HK-2 (cell line): Measurements from ENCODE around the gene STRN.
"Not testable (repeated sequence)": the region's sequence is repeated elsewhere in the genome, so short reads cannot be mapped to it uniquely, and the experiment has no call there.

ENCODE experiments used
- DNase-seq: peaks from one replicate; pipeline ENCODE4 v3.0.0-alpha.2; 2018; ENCODE audit not compliant: unreplicated experiment

Gene STRN

GRCh38 chr2:36966370-36967235, at the start of gene STRN:
TSS of gene STRN (minus strand) at chr2:36966536. CDS start at chr2:36966463, 73 bp downstream.
- peak; percentile 97 for DNase-seq

GRCh38 chr2:37013315-37013641, 46.9 kb upstream of the STRN start:
- no peak for DNase-seq

- no peak for DNase-seq
Measured at GRCh38 chr2:37011130-37011529, 44.8 kb upstream of the STRN start.

GRCh38 chr2:37005118-37005868, 39.0 kb upstream of the STRN start:
- DNase-seq: no peak

GRCh38 chr2:37000988-37001556, 34.7 kb upstream of the STRN start:
- DNase-seq: no peak

- no peak for DNase-seq
Measured at GRCh38 chr2:37000318-37000717, 34.0 kb upstream of the STRN start.

- not testable (repeated sequence) for DNase-seq
Measured at GRCh38 chr2:36999416-36999815, 33.1 kb upstream of the STRN start.

- DNase-seq: no peak
Measured at GRCh38 chr2:36993841-36994620, 27.7 kb upstream of the STRN start.

- DNase-seq: no peak
Measured at GRCh38 chr2:36988008-36988407, 21.7 kb upstream of the STRN start.

- DNase-seq: no peak
Measured at GRCh38 chr2:36982467-36982866, 16.1 kb upstream of the STRN start.

- DNase-seq: no peak
Measured at GRCh38 chr2:36981911-36982310, 15.6 kb upstream of the STRN start.

- not testable (repeated sequence) for DNase-seq
Measured at GRCh38 chr2:36979007-36979406, 12.7 kb upstream of the STRN start.

GRCh38 chr2:36976065-36976464, 9.7 kb upstream of the STRN start:
- DNase-seq: no peak

- no peak for DNase-seq
Measured at GRCh38 chr2:36975306-36975705, 9.0 kb upstream of the STRN start.

- DNase-seq: no peak
Measured at GRCh38 chr2:36973320-36973719, 7.0 kb upstream of the STRN start.

GRCh38 chr2:36971990-36972389, 5.7 kb upstream of the STRN start:
- DNase-seq: no peak

GRCh38 chr2:36967236-36967876, 1.0 kb upstream of the STRN start:
- no peak for DNase-seq

- DNase-seq: peak; percentile 52
Measured at GRCh38 chr2:36965751-36966369, 476 bp downstream of the STRN start.

GRCh38 chr2:36965206-36965605, 1.1 kb downstream of the STRN start:
- no peak for DNase-seq

GRCh38 chr2:36964496-36965058, 1.8 kb downstream of the STRN start:
- DNase-seq: no peak

- DNase-seq: no peak
Measured at GRCh38 chr2:36963734-36964133, 2.6 kb downstream of the STRN start.
